Right lobe of liver (tissue), 4 donors: ENCODE data around the gene NACC1.

Source experiments
- CTCF ChIP-seq, 4 donors: fragments of 200-600 bp in 3 of 4; fragments of 450-650 bp in 1 of 4; IDR thresholded peaks; one replicate each; pipeline versions ENCODE4 v1.5.1 to v1.8.0; 2016 to 2022; ENCODE audit warnings: antibody characterized with exemption in 4 of 4, mild to moderate bottlenecking in 2 of 4
- POLR2A ChIP-seq: fragments of 450-650 bp; IDR thresholded peaks from one replicate; pipeline ENCODE4 v1.6.1; 2017; ENCODE audit warnings: antibody characterized with exemption, mild to moderate bottlenecking
- donor health status: DM: no; HTN: no; CAD: no.
- donor health status: DM: no; HTN: no; CAD: no.
- donor health status: DM: no; HTN: yes; CAD: no.

GRCh38 chr19:13163609-13164342 is 45.7 kb downstream of the NACC1 start:
- no peak for TF ChIP-seq CTCF (IDR thresholded peaks at IDR 0.05)
- no peak for TF ChIP-seq POLR2A
